ENCODE results near the gene GCG. TPM values are rescaled to one million over a fixed set of nuclear protein-coding genes. Genes with fewer than 3 reads are reported as not detected.

GCG gene
- total RNA-seq (ENCODE audit: low replicate concordance), result not detected in 2 replicates

DNA sequence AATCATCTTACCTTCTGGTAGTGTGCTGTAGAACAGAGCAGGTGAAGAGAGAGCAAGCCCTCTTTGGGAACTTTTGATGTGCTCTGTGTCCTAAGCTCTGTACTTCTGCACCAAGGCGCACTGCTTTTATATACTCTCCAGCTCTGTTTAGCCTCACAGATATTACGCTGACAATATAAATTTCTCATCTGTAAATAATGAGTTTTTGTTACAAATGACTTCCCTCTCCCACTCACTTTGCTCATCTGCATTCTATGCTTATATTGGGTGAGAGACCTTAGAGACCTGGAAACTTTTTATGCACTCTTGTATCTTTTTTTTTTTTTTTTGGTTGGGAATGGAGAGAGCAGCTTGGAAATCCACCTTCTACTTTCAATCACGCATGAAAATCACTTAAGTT lies at the start of gene GCG:
TSS of gene GCG (minus strand) at position 101 of the 400 bp plus-strand sequence. CDS start 3,069 bp downstream, outside the sequence.

Other genes starting within 250 kb of the GCG start
- 42.1 and 649 TPM in 2 replicates for gene DPP4, start 78.0 kb downstream of the GCG start, total RNA-seq (ENCODE audit: low replicate concordance)
- 169 and 182 TPM in 2 replicates for gene FAP, start 91.2 kb upstream of the GCG start, total RNA-seq (ENCODE audit: low replicate concordance)
- gene IFIH1, start 166.4 kb upstream of the GCG start, total RNA-seq (ENCODE audit: low replicate concordance), result 2.6 and 6.3 TPM in 2 replicates
- gene GCA, start 191.9 kb upstream of the GCG start, total RNA-seq (ENCODE audit: low replicate concordance), result 4.1 and 6.1 TPM in 2 replicates